HEK293 (cell line): Measurements from ENCODE around the gene MIEN1.

Experiments
- CTCF ChIA-PET: fragments of 350-600 bp; formaldehyde crosslinking; extraction: SDS; loops from one replicate; lab custom pipeline; 2021; ENCODE audit warnings: antibody characterized with exemption; lab: Yijun Ruan, JAX
- POLR2A ChIA-PET: fragments of 300-600 bp; formaldehyde crosslinking; extraction: SDS; loops from one replicate; lab custom pipeline; 2020; ENCODE audit warnings: antibody characterized with exemption, inconsistent platforms; lab: Yijun Ruan, JAX
- H3K27ac ChIP-seq: fragments of 200-500 bp; sonication (Bioruptor generic); 2 replicates; pipeline ENCODE4 v1.5.1; 2014; ENCODE audit warnings: low read depth, low read length, control low read depth, inconsistent platforms; ENCODE audit errors: extremely low read depth
- H3K36me3 ChIP-seq, 2 experiments: fragments of 200-500 bp in 1 of 2; sonication (Bioruptor generic) in 1 of 2; 1 replicate in 1 of 2; 2 replicates in 1 of 2; pipeline ENCODE4 v1.5.1; 2014 to 2017; ENCODE audit warnings: inconsistent platforms in 2 of 2, low read length in 2 of 2; ENCODE audit not compliant: control insufficient read depth in 2 of 2, insufficient read depth in 1 of 2
- H3K4me1 ChIP-seq: fragments of 200-500 bp; sonication (Bioruptor generic); 2 replicates; pipeline ENCODE4 v1.5.1; 2014; ENCODE audit warnings: mild to moderate bottlenecking, low read length, inconsistent platforms; ENCODE audit not compliant: control insufficient read depth, insufficient read depth
- H3K4me3 ChIP-seq: 2 replicates; pipeline ENCODE4 v1.5.1; 2011; ENCODE audit warnings: low read depth, mild to moderate bottlenecking, control low read depth, low read length, moderate library complexity
- H3K9me3 ChIP-seq: fragments of 200-500 bp; sonication (Bioruptor generic); 2 replicates; pipeline ENCODE4 v1.5.1; 2014; ENCODE audit warnings: low read depth, low read length, inconsistent platforms; ENCODE audit not compliant: control insufficient read depth, insufficient read depth
- ATF2 ChIP-seq: fragments of 450-650 bp; formaldehyde crosslinking; IDR thresholded peaks from 2 replicates; pipeline ENCODE4 v1.5.1; 2016; ENCODE audit warnings: missing biosample characterization, missing genetic modification characterization, low read depth
- EGR2 ChIP-seq: fragments of 450-650 bp; formaldehyde crosslinking; IDR thresholded peaks from 2 replicates; pipeline ENCODE4 v1.5.1; 2016; ENCODE audit warnings: low read depth, missing biosample characterization, missing genetic modification characterization
- KLF1 ChIP-seq: fragments of 450-650 bp; formaldehyde crosslinking; IDR thresholded peaks from 2 replicates; pipeline ENCODE4 v1.5.1; 2016; ENCODE audit warnings: missing biosample characterization, missing genetic modification characterization
- OSR2 ChIP-seq: fragments of 450-650 bp; formaldehyde crosslinking; IDR thresholded peaks from 2 replicates; pipeline ENCODE4 v1.5.1; 2016; ENCODE audit warnings: missing biosample characterization, missing genetic modification characterization
- ZBTB6 ChIP-seq: fragments of 450-650 bp; formaldehyde crosslinking; IDR thresholded peaks from 2 replicates; pipeline ENCODE4 v1.5.1; 2017; ENCODE audit warnings: missing biosample characterization, missing genetic modification characterization
- ZFHX2 ChIP-seq: fragments of 450-650 bp; formaldehyde crosslinking; conservative IDR thresholded peaks from 2 replicates; pipeline ENCODE4 v1.5.1; 2016; ENCODE audit warnings: missing biosample characterization, missing genetic modification characterization
- ZNF121 ChIP-seq: fragments of 450-650 bp; formaldehyde crosslinking; IDR thresholded peaks from 2 replicates; pipeline ENCODE4 v1.5.1; 2016; ENCODE audit warnings: missing biosample characterization, missing genetic modification characterization
- ZNF138 ChIP-seq: fragments of 450-650 bp; formaldehyde crosslinking; IDR thresholded peaks from 2 replicates; pipeline ENCODE4 v1.5.1; 2016; ENCODE audit warnings: missing biosample characterization, missing genetic modification characterization, borderline replicate concordance
- ZNF184 ChIP-seq: fragments of 450-650 bp; IDR thresholded peaks from 2 replicates; pipeline ENCODE4 v1.5.1; 2018; ENCODE audit warnings: missing biosample characterization, mild to moderate bottlenecking, missing genetic modification characterization
- ZNF274 ChIP-seq, 2 experiments: fragments of 200-500 bp in 1 of 2; fragments of 450-650 bp in 1 of 2; sonication (Bioruptor generic) in 1 of 2; formaldehyde crosslinking in 1 of 2; IDR thresholded peaks; 2 replicates each; pipeline versions ENCODE4 v1.5.1 to v1.6.1; 2014 to 2016; ENCODE audit warnings: borderline replicate concordance in 1 of 2, inconsistent platforms in 1 of 2, low read length in 1 of 2, missing biosample characterization in 1 of 2, missing genetic modification characterization in 1 of 2
- ZNF280D ChIP-seq: fragments of 450-650 bp; formaldehyde crosslinking; IDR thresholded peaks from 2 replicates; pipeline ENCODE4 v1.5.1; 2016; ENCODE audit warnings: missing biosample characterization, missing genetic modification characterization
- ZNF302 ChIP-seq: fragments of 450-650 bp; formaldehyde crosslinking; IDR thresholded peaks from 2 replicates; pipeline ENCODE4 v1.5.1; 2016; ENCODE audit warnings: missing biosample characterization, missing genetic modification characterization, low read depth
- ZNF366 ChIP-seq: fragments of 450-650 bp; formaldehyde crosslinking; conservative IDR thresholded peaks from 2 replicates; pipeline ENCODE4 v1.5.1; 2016; ENCODE audit warnings: missing biosample characterization, missing genetic modification characterization
- ZNF449 ChIP-seq: fragments of 450-650 bp; formaldehyde crosslinking; IDR thresholded peaks from 2 replicates; pipeline ENCODE4 v1.5.1; 2017; ENCODE audit warnings: missing biosample characterization, mild to moderate bottlenecking, missing genetic modification characterization, moderate library complexity
- ZNF48 ChIP-seq: fragments of 450-650 bp; formaldehyde crosslinking; IDR thresholded peaks from 2 replicates; pipeline ENCODE4 v1.5.1; 2016; ENCODE audit warnings: missing biosample characterization, missing genetic modification characterization
- ZNF501 ChIP-seq: fragments of 450-650 bp; formaldehyde crosslinking; IDR thresholded peaks from 2 replicates; pipeline ENCODE4 v1.5.1; 2016; ENCODE audit warnings: missing biosample characterization, missing genetic modification characterization
- ZNF660 ChIP-seq: fragments of 450-650 bp; IDR thresholded peaks from 2 replicates; pipeline ENCODE4 v1.5.1; 2018; ENCODE audit warnings: missing biosample characterization, mild to moderate bottlenecking, missing genetic modification characterization
- ZNF768 ChIP-seq: fragments of 450-650 bp; formaldehyde crosslinking; IDR thresholded peaks from 2 replicates; pipeline ENCODE4 v1.5.1; 2018; ENCODE audit warnings: missing biosample characterization, mild to moderate bottlenecking, missing genetic modification characterization

MIEN1 gene

GRCh38 chr17:39722104-39722503 is 8.2 kb downstream of the MIEN1 start:
- peaks cover 14 to 66% of the 10 kb centered on the region in 2 experiments; a peak in 2 of 3 replicates for H3K36me3 ChIP-seq
- no peaks in the 10 kb centered on the region for H3K4me1 ChIP-seq
- H3K9me3 ChIP-seq: no peaks in the 10 kb centered on the region
- CTCF ChIA-PET: interaction anchor here (0.7 to 1.2 kb wide), 2 partner anchors 69 to 100 kb away, joined by 3 to 5 read pairs; no protein-coding TSS in a partner anchor
- no peak overlapping the region for H3K27ac ChIP-seq
- no peak overlapping the region for H3K4me3 ChIP-seq
- POLR2A ChIA-PET: interaction anchor here (0.7 to 1.4 kb wide), 2 partner anchors 8 to 34 kb away, joined by 3 read pairs; partner anchors contain the start of genes MIEN1 and PGAP3
- TF ChIP-seq ZNF302 (no peak), ZNF121 (tag by site-specific recombination) (peak; percentile 99)

GRCh38 chr17:39719563-39720355 is 10.6 kb downstream of the MIEN1 start:
- TF ChIP-seq ZNF501 (tag by site-specific recombination): no peak
- TF ChIP-seq KLF1 (tag by site-specific recombination): peak; percentile 71
- peak; percentile 79 for TF ChIP-seq ZFHX2 (tag by site-specific recombination)
- TF ChIP-seq ZBTB6: no peak
- peak; percentile 77 for TF ChIP-seq EGR2 (tag by site-specific recombination)
- no peak for TF ChIP-seq ZNF48 (tag by site-specific recombination)
- TF ChIP-seq ZNF449: peak; percentile 95
- ChIA-PET CTCF (interaction anchor here (0.6 to 2.2 kb wide), 7 partner anchors 10 to 108 kb away, joined by 3 to 8 read pairs (median 5); partner anchors contain the start of gene PNMT), POLR2A (interaction anchor here (2.8 kb wide), 1 partner anchor 10 kb away, joined by 10 read pairs; the partner anchor contains the start of gene MIEN1)
- Histone ChIP-seq H3K27ac (no peak overlapping the region), H3K4me3 (no peak overlapping the region), H3K36me3 (peaks cover 10 to 66% of the 10 kb centered on the region in 2 experiments; a peak in 2 of 3 replicates), H3K9me3 (no peaks in the 10 kb centered on the region), H3K4me1 (no peaks in the 10 kb centered on the region)

- Histone ChIP-seq H3K27ac (no peak overlapping the region), H3K36me3 (peaks cover 14 to 67% of the 10 kb centered on the region in 2 experiments; a peak in 2 of 3 replicates), H3K4me3 (no peak overlapping the region), H3K4me1 (no peaks in the 10 kb centered on the region), H3K9me3 (no peaks in the 10 kb centered on the region)
- CTCF ChIA-PET: interaction anchor here (2.2 kb wide), 1 partner anchor 96 kb away, joined by 8 read pairs; no protein-coding TSS in a partner anchor
- POLR2A ChIA-PET: interaction anchor here (1.5 kb wide), 1 partner anchor 18 kb away, joined by 5 read pairs; the partner anchor contains the start of gene ERBB2
- TF ChIP-seq ZNF501 (tag by site-specific recombination) (no peak), ZNF366 (tag by site-specific recombination) (no peak), ZNF274 (IDR thresholded peaks at IDR 0.05; ENCODE audit: low read length) (no peak), ZNF274 (tag by site-specific recombination; IDR thresholded peaks at IDR 0.05; ENCODE audit: borderline replicate concordance) (no peak), ZNF138 (no peak), ZNF184 (tag by site-specific recombination) (no peak), ZNF660 (tag by site-specific recombination) (no peak), ZNF768 (tag by site-specific recombination) (no peak), ZNF280D (tag by site-specific recombination) (no peak), OSR2 (tag by site-specific recombination) (no peak), ATF2 (tag by site-specific recombination) (no peak)
These were observed 12.7 kb downstream of the MIEN1 start for GRCh38 chr17:39717660-39718059.
